Measurements from ENCODE around the gene RTL5.

- TF ChIP-seq CTCF (IDR thresholded peaks at IDR 0.05; ENCODE audit: borderline replicate concordance, extremely low read depth, low read length, poor library complexity, severe bottlenecking) (no peak), EZH2 (IDR thresholded peaks at IDR 0.05; ENCODE audit: borderline replicate concordance, low read depth, low read length, severe bottlenecking) (no peak)
Measured at GRCh38 chrX:72158773-72159172, 27.1 kb upstream of the RTL5 start.

Data from DND-41 (cell line).